DND-41 (cell line): ENCODE measurements around the gene VHLL.

ENCODE experiments used
- ATAC-seq: fragments of 200-7000 bp; cut with Tn5 transposase; 3 replicates; pipeline ENCODE4 v1.9.1; 2021; ENCODE audit warnings: low read depth; ENCODE audit not compliant: insufficient read depth
- DNase-seq: peaks from one replicate; pipeline ENCODE4 v3.0.0-alpha.2; 2020
- H2AFZ ChIP-seq: 2 replicates; pipeline ENCODE4 v1.6.0; 2012; ENCODE audit warnings: low read depth, low read length
- H3K27ac ChIP-seq: 2 replicates; pipeline ENCODE4 v1.5.1; 2012; ENCODE audit warnings: low read length, inconsistent platforms
- H3K27me3 ChIP-seq: fragments of 200-600 bp; sonication (generic); 2 replicates; pipeline ENCODE4 v1.6.0; 2012; ENCODE audit warnings: low read length, mild to moderate bottlenecking, inconsistent platforms; ENCODE audit not compliant: insufficient read depth, poor library complexity
- H3K36me3 ChIP-seq: 2 replicates; pipeline ENCODE4 v1.5.1; 2012; ENCODE audit warnings: low read length, inconsistent platforms; ENCODE audit not compliant: insufficient read depth
- H3K4me1 ChIP-seq: 2 replicates; pipeline ENCODE4 v1.5.1; 2012; ENCODE audit warnings: mild to moderate bottlenecking, low read length; ENCODE audit not compliant: insufficient read depth
- H3K4me2 ChIP-seq: 2 replicates; pipeline ENCODE4 v1.6.0; 2012; ENCODE audit warnings: mild to moderate bottlenecking, moderate library complexity, low read length, inconsistent platforms; ENCODE audit not compliant: insufficient read depth
- H3K4me3 ChIP-seq, 2 experiments: fragments of 200-600 bp in 1 of 2; shearing (Covaris generic) in 1 of 2; 2 replicates each; pipeline ENCODE4 v1.5.1; 2012 to 2016; ENCODE audit warnings: inconsistent platforms in 2 of 2, low read length in 2 of 2, mild to moderate bottlenecking in 2 of 2, low read depth in 1 of 2, moderate library complexity in 1 of 2
- H3K79me2 ChIP-seq: 2 replicates; pipeline ENCODE4 v1.6.0; 2012; ENCODE audit warnings: low read length, inconsistent platforms; ENCODE audit not compliant: insufficient read depth
- H3K9ac ChIP-seq: 2 replicates; pipeline ENCODE4 v1.6.0; 2012; ENCODE audit warnings: low read depth, mild to moderate bottlenecking, inconsistent platforms, low read length, moderate library complexity
- H3K9me3 ChIP-seq: 2 replicates; pipeline ENCODE4 v1.5.1; 2012; ENCODE audit warnings: low read length, moderate library complexity, mild to moderate bottlenecking, inconsistent platforms; ENCODE audit not compliant: insufficient read depth, severe bottlenecking
- H4K20me1 ChIP-seq: 2 replicates; pipeline ENCODE4 v1.6.0; 2012; ENCODE audit warnings: low read length; ENCODE audit not compliant: insufficient read depth
- EZH2 ChIP-seq: IDR thresholded peaks from 3 replicates; pipeline ENCODE4 v1.6.1; 2012; ENCODE audit warnings: borderline replicate concordance, low read depth, mild to moderate bottlenecking, moderate library complexity, low read length, inconsistent platforms; ENCODE audit not compliant: severe bottlenecking
- TF ChIP-seq, protein P1 (sequence below): IDR thresholded peaks from 2 replicates; pipeline ENCODE4 v1.5.1; 2012; ENCODE audit warnings: borderline replicate concordance, low read length, moderate library complexity, mild to moderate bottlenecking; ENCODE audit not compliant: poor library complexity, severe bottlenecking; ENCODE audit errors: extremely low read depth

The VHLL gene

DNA sequence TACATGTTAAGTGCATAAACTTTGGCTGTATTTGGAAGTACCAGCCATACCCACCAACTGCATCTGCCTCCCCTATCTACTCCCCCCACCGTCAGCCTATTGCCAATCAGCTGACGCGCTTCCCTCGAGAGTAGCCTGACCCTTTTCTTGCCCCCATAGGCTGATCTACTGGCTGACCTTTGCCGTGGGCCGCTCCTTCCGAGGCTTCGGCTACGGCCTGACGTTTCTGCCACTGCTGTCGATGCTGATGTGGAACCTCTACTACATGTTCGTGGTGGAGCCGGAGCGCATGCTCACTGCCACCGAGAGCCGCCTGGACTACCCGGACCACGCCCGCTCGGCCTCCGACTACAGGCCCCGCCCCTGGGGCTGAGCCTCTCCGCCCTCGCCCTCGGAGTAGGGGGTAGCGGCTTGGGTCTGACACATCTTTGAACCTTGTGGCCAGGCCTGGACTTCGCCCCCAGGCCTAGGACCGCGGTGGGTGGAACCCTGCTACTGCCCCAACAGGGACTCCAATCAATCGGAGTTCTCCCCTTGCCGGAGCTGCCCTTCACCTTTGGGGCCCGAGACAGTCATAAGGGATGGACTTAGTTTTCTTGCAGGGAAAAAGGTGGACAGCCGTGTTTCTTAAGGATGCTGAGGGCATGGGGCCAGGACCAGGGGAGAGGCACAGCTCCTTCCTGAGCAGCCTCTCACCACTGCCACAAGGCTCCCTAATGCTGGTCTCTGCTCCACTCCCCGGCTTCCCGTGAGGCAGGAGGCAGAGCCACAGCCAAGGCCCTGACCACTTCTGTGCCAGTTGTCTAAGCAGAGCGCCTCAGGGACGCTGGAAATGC is 7.7 kb downstream of the VHLL start:
- H3K27ac ChIP-seq, result no peak overlapping the region
- DNase-seq (no peak), ATAC-seq (no peak)
- peaks cover 29% of the 10 kb centered on the region for H3K36me3 ChIP-seq
- no peaks in the 10 kb centered on the region for H3K9me3 ChIP-seq
- H3K4me2 ChIP-seq, result no peak overlapping the region
- H3K27me3 ChIP-seq, result no peaks in the 10 kb centered on the region
- no peak overlapping the region for H2AFZ ChIP-seq
- no peak overlapping the region for H3K4me3 ChIP-seq
- H3K79me2 ChIP-seq, result peaks cover 9% of the 10 kb centered on the region
- TF ChIP-seq, protein P1, sequence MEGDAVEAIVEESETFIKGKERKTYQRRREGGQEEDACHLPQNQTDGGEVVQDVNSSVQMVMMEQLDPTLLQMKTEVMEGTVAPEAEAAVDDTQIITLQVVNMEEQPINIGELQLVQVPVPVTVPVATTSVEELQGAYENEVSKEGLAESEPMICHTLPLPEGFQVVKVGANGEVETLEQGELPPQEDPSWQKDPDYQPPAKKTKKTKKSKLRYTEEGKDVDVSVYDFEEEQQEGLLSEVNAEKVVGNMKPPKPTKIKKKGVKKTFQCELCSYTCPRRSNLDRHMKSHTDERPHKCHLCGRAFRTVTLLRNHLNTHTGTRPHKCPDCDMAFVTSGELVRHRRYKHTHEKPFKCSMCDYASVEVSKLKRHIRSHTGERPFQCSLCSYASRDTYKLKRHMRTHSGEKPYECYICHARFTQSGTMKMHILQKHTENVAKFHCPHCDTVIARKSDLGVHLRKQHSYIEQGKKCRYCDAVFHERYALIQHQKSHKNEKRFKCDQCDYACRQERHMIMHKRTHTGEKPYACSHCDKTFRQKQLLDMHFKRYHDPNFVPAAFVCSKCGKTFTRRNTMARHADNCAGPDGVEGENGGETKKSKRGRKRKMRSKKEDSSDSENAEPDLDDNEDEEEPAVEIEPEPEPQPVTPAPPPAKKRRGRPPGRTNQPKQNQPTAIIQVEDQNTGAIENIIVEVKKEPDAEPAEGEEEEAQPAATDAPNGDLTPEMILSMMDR, result no peak
- no peak for TF ChIP-seq EZH2
- peaks cover 17% of the 10 kb centered on the region for H3K4me1 ChIP-seq
- H3K9ac ChIP-seq, result no peak overlapping the region
- H4K20me1 ChIP-seq, result no peaks in the 10 kb centered on the region

DNA sequence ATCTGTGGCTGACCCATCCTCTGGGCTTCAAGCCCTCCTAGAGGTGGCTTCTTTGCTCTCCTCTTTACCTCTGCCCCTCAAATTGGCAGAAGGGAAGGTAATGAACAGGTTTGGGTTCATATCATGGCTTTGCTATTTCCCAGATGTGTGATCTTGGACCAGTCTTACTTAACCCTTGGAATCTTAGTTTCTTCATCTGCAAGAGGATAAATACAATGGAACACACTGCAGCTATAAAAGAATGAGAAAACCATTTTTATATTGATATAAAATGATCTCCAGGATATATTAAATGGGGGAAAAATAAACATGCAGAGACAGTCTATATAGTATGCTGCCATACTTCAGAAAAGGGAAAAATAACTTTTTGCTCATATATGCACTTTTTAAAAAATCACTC is 9.2 kb downstream of the VHLL start:
- Histone ChIP-seq H3K27ac (no peak overlapping the region), H3K4me2 (no peak overlapping the region), H3K79me2 (peaks cover 4% of the 10 kb centered on the region), H3K4me3 (no peak overlapping the region), H4K20me1 (no peaks in the 10 kb centered on the region), H2AFZ (no peak overlapping the region), H3K4me1 (peaks cover 7% of the 10 kb centered on the region), H3K36me3 (peaks cover 41% of the 10 kb centered on the region), H3K9ac (no peak overlapping the region), H3K27me3 (no peaks in the 10 kb centered on the region), H3K9me3 (no peaks in the 10 kb centered on the region)
- DNase-seq (no peak), ATAC-seq (no peak)
- TF ChIP-seq EZH2, result no peak
- TF ChIP-seq, protein P1, result no peak

DNA sequence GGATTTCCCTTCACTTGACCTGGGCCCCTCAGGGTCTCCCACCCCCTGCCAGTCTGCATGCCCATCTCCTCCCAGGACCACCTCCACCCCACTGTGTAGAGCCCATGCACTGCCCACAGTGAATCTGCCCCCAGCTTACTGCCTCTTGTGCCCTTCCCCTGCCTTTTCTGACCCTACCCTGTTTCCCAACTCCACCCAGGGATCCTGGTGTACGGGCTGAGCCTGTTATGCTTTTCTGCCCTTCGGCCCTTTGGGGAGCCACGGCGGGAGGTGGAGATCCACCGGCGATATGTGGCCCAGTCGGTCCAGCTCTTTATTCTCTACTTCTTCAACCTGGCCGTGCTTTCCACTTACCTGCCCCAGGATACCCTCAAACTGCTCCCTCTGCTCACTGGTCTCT is 13.0 kb downstream of the VHLL start:
- Histone ChIP-seq H3K4me2 (no peak overlapping the region), H3K4me3 (no peak overlapping the region), H4K20me1 (peaks cover 9% of the 10 kb centered on the region; the same call in 1 of the 2 replicates), H3K27me3 (no peaks in the 10 kb centered on the region), H3K9ac (no peak overlapping the region), H3K79me2 (peaks cover 36% of the 10 kb centered on the region), H3K4me1 (peaks cover 25% of the 10 kb centered on the region), H3K36me3 (peaks cover 20% of the 10 kb centered on the region), H3K27ac (no peak overlapping the region), H2AFZ (no peak overlapping the region), H3K9me3 (no peaks in the 10 kb centered on the region)
- no peak for DNase-seq
- TF ChIP-seq, protein P1, result no peak
- no peak for TF ChIP-seq EZH2
- ATAC-seq, result no peak
